Endothelial cell (in vitro differentiated cells): ENCODE data around the gene DHCR7. TPM values are rescaled to one million over a fixed set of nuclear protein-coding genes. Genes with fewer than 3 reads are reported as not detected.

Source experiments
- DNase-seq: peaks from one replicate; pipeline ENCODE4 v3.0.0; 2021; ENCODE audit warnings: low spot score
- H3K27ac Mint-ChIP-seq: one replicate; pipeline ENCODE4 v1.8.0; 2021; ENCODE audit warnings: mixed read lengths, inconsistent platforms; ENCODE audit not compliant: unreplicated experiment
- H3K27me3 Mint-ChIP-seq: one replicate; pipeline ENCODE4 v1.8.0; 2021; ENCODE audit warnings: mild to moderate bottlenecking, moderate library complexity, mixed read lengths, inconsistent platforms; ENCODE audit not compliant: unreplicated experiment
- H3K36me3 Mint-ChIP-seq: one replicate; pipeline ENCODE4 v1.8.0; 2021; ENCODE audit warnings: mild to moderate bottlenecking, low read depth, mixed read lengths, inconsistent platforms; ENCODE audit not compliant: unreplicated experiment
- H3K4me1 Mint-ChIP-seq: one replicate; pipeline ENCODE4 v1.8.0; 2021; ENCODE audit warnings: mild to moderate bottlenecking, mixed read lengths, inconsistent platforms; ENCODE audit not compliant: unreplicated experiment
- H3K4me3 Mint-ChIP-seq: one replicate; pipeline ENCODE4 v1.8.0; 2021; ENCODE audit warnings: mild to moderate bottlenecking, mixed read lengths, inconsistent platforms; ENCODE audit not compliant: unreplicated experiment
- H3K9me3 Mint-ChIP-seq: one replicate; pipeline ENCODE4 v1.8.0; 2021; ENCODE audit warnings: mixed read lengths, inconsistent platforms; ENCODE audit not compliant: unreplicated experiment
- total RNA-seq: library from RNA; stranded (reverse); fragmentation: NEBNext Ultra II Directional; extraction: Animal tissue kit (Norgen Biotek cat#: 25700); gene quantifications from one replicate; pipeline ENCODE4 v1.2.1, GENCODE V29; 2021; ENCODE audit not compliant: unreplicated experiment
- TF ChIP-seq, protein P1 (sequence below): fragments of 200-600 bp; sonication (generic); IDR thresholded peaks from one replicate; pipeline ENCODE4 v1.5.0; 2021; ENCODE audit warnings: antibody characterized with exemption; ENCODE audit not compliant: unreplicated experiment

The DHCR7 gene
- total RNA-seq, 1 donor from 2014 or later = 130 TPM

DNA sequence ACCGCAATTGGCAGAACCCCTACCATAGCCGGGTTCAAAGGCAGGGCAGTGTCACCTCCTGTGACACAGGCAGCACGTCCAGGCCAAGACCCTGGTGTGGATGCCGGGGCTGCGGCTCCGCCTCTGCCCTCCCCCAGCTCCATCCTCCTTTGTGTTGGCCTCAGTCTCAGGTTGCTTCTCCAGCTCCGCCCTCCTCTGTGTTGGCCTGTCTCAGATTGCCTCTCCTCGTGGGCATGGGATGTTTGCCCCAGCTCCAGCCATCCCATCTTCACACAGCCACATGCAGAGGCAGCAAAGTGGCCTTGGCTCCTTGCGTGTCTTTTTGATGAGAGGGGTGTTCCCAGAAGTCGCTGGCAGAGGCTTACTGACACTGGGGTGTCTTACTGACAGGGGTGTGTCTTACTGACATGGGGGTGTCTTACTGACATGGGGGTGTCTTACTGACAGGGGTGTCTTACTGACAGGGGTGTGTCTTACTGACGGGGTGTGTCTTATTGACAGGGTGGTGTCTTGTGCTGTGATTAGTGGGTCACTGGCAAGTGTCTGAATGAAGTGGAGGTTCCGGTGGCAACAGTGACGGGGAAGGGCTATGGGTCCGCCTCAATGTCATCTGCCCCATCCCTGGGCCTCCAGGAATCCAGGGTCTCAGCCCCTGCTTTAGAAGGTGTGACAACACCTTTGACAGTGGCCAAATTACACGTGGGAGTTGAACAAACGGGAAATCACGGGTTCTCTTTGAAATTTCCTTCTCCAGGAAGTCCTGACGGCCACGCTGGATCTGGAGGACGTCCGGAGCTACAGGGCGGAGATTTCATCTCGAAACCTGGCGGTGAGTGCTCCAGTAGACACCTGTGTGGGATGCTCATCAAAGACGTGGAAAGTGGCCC, 29.7 kb upstream of the DHCR7 start:
- TF ChIP-seq, protein P1, sequence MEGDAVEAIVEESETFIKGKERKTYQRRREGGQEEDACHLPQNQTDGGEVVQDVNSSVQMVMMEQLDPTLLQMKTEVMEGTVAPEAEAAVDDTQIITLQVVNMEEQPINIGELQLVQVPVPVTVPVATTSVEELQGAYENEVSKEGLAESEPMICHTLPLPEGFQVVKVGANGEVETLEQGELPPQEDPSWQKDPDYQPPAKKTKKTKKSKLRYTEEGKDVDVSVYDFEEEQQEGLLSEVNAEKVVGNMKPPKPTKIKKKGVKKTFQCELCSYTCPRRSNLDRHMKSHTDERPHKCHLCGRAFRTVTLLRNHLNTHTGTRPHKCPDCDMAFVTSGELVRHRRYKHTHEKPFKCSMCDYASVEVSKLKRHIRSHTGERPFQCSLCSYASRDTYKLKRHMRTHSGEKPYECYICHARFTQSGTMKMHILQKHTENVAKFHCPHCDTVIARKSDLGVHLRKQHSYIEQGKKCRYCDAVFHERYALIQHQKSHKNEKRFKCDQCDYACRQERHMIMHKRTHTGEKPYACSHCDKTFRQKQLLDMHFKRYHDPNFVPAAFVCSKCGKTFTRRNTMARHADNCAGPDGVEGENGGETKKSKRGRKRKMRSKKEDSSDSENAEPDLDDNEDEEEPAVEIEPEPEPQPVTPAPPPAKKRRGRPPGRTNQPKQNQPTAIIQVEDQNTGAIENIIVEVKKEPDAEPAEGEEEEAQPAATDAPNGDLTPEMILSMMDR = no peak
- peaks cover 8% of the 10 kb centered on the region for H3K27me3 Mint-ChIP-seq
- no peak for DNase-seq
- no peak overlapping the region for H3K4me3 Mint-ChIP-seq
- H3K4me1 Mint-ChIP-seq = peaks cover 9% of the 10 kb centered on the region
- H3K36me3 Mint-ChIP-seq = peaks cover 44% of the 10 kb centered on the region
- no peak overlapping the region for H3K27ac Mint-ChIP-seq
- no peaks in the 10 kb centered on the region for H3K9me3 Mint-ChIP-seq

- peaks cover 8% of the 10 kb centered on the region for H3K27me3 Mint-ChIP-seq
- TF ChIP-seq, protein P1 = no peak
- H3K9me3 Mint-ChIP-seq = no peaks in the 10 kb centered on the region
- H3K27ac Mint-ChIP-seq = no peak overlapping the region
- H3K4me1 Mint-ChIP-seq = peaks cover 17% of the 10 kb centered on the region
- no peak for DNase-seq
- H3K4me3 Mint-ChIP-seq = no peak overlapping the region
- H3K36me3 Mint-ChIP-seq = peaks cover 44% of the 10 kb centered on the region
Observed at GRCh38 chr11:71476926-71477640, 28.9 kb upstream of the DHCR7 start.

DNA sequence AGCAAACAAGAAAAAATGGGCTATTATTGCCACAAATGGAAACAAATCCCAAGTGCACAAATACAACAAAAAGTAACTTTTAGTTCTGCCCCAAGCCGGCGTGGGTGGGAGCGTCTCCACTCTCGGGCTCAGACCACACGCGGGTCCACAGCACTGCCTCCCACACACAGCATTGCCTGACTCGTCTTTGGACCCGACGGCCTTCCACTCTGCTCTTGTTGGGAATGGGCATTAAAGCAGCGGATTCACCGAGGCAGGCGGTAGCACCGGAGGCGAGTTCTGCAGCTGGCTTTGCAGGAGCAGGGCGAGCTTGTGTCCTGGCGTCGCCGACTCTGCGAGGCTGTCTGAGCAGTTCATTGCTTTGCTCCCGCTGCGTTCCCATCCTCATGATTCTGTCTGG, 27.8 kb upstream of the DHCR7 start:
- peaks cover 18% of the 10 kb centered on the region for H3K4me1 Mint-ChIP-seq
- TF ChIP-seq, protein P1 = no peak
- no peak overlapping the region for H3K27ac Mint-ChIP-seq
- no peak overlapping the region for H3K4me3 Mint-ChIP-seq
- peaks cover 36% of the 10 kb centered on the region for H3K36me3 Mint-ChIP-seq
- H3K27me3 Mint-ChIP-seq = peaks cover 8% of the 10 kb centered on the region
- DNase-seq = no peak
- no peaks in the 10 kb centered on the region for H3K9me3 Mint-ChIP-seq

DNA sequence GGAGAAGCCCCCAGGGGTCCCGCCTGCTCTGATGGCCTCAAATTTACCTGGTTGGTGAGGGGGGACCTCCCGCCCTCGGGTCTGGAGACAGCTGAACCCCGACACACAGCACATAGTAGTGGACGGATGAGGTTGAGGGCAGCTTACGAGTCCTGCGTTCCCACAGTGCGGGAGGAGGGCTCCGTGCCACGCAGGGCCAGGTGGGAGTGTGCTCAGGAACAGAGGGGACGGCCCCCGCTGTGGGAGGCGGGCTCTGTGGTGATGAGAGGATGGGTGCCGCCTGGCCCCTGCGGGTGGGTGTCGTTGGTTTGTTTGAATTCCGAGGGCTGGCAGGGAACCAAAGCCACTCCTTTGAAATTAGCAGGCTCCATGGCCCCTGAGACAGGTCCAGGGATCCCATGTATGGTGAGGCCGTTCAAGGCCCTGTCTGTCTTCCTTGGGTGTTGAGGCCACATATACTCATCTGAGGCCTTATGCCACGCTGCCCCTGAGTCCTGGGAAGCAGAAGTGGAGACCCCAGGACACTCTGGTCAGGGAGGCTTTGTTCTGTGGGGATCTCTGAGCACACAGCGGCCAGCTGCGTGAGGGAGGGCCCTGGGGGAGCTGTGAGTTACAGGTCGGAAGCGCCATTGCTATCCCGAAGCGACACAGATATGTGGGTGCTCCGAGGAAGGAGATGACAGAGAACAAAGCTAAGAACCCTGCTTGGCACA, 26.7 kb upstream of the DHCR7 start:
- no peaks in the 10 kb centered on the region for H3K9me3 Mint-ChIP-seq
- no peak overlapping the region for H3K27ac Mint-ChIP-seq
- H3K4me3 Mint-ChIP-seq = no peak overlapping the region
- DNase-seq = no peak
- H3K36me3 Mint-ChIP-seq = peaks cover 34% of the 10 kb centered on the region
- H3K27me3 Mint-ChIP-seq = peaks cover 8% of the 10 kb centered on the region
- H3K4me1 Mint-ChIP-seq = peaks cover 18% of the 10 kb centered on the region
- TF ChIP-seq, protein P1 = no peak
